WTC11 (cell line): ENCODE results near the gene DCTN1. TPM values are rescaled to one million over a fixed set of nuclear protein-coding genes. Genes with fewer than 3 reads are reported as not detected.

Experiments used
- ATAC-seq: fragments of 200-7000 bp; cut with Tn5 transposase; 2 replicates; pipeline ENCODE4 v1.10.0; 2021; ENCODE audit warnings: mild to moderate bottlenecking, moderate library complexity
- CTCF ChIA-PET: fragments of 300-600 bp; sonication (Branson Sonifier 250); formaldehyde crosslinking; loops from one replicate; lab custom pipeline; 2021; ENCODE audit warnings: antibody characterized with exemption; lab: Charles Lee
- POLR2A ChIA-PET: fragments of 350-600 bp; sonication (Branson Sonifier 250); formaldehyde crosslinking; loops from one replicate; lab custom pipeline; 2021; ENCODE audit warnings: antibody characterized with exemption; lab: Charles Lee
- DNase-seq: peaks from one replicate; pipeline ENCODE4 v3.0.0; 2021; ENCODE audit warnings: low spot score
- H3K27ac Mint-ChIP-seq: 2 replicates; pipeline ENCODE4 v1.8.0; 2021; ENCODE audit warnings: mixed read lengths
- H3K27me3 Mint-ChIP-seq: 2 replicates; pipeline ENCODE4 v1.8.0; 2021; ENCODE audit warnings: low read depth, mild to moderate bottlenecking, moderate library complexity, mixed read lengths
- H3K36me3 Mint-ChIP-seq: 2 replicates; pipeline ENCODE4 v1.8.0; 2021; ENCODE audit warnings: mixed read lengths
- H3K4me1 Mint-ChIP-seq: 2 replicates; pipeline ENCODE4 v1.8.0; 2022; ENCODE audit warnings: mixed read lengths
- H3K4me3 Mint-ChIP-seq: 2 replicates; pipeline ENCODE4 v1.8.0; 2021; ENCODE audit warnings: mild to moderate bottlenecking, moderate library complexity, mixed read lengths
- H3K9me3 Mint-ChIP-seq: 2 replicates; pipeline ENCODE4 v1.8.0; 2021; ENCODE audit warnings: mixed read lengths
- FOXP1 ChIP-seq: sonication (generic); formaldehyde crosslinking; IDR thresholded peaks from 2 replicates; pipeline ENCODE4 v1.8.0; 2022; ENCODE audit warnings: missing genetic modification reagents, mild to moderate bottlenecking, moderate library complexity, borderline replicate concordance
- HMGXB4 ChIP-seq: sonication (generic); formaldehyde crosslinking; IDR thresholded peaks from 2 replicates; pipeline ENCODE4 v1.8.1; 2023; ENCODE audit warnings: mild to moderate bottlenecking, moderate library complexity, missing genetic modification reagents
- KAT7 ChIP-seq: sonication (generic); formaldehyde crosslinking; IDR thresholded peaks from 2 replicates; pipeline ENCODE4 v1.8.1; 2023; ENCODE audit warnings: missing genetic modification reagents, mild to moderate bottlenecking, borderline replicate concordance
- PRDM15 ChIP-seq: sonication (generic); formaldehyde crosslinking; IDR thresholded peaks from 2 replicates; pipeline ENCODE4 v1.8.0; 2022; ENCODE audit warnings: missing genetic modification reagents
- RELA ChIP-seq: sonication (generic); formaldehyde crosslinking; IDR thresholded peaks from 2 replicates; pipeline ENCODE4 v1.8.1; 2022; ENCODE audit warnings: missing genetic modification reagents, mild to moderate bottlenecking, borderline replicate concordance
- SMAD3 ChIP-seq: sonication (generic); formaldehyde crosslinking; IDR thresholded peaks from 2 replicates; pipeline ENCODE4 v1.8.0; 2022; ENCODE audit warnings: missing genetic modification reagents, mild to moderate bottlenecking, borderline replicate concordance
- TEAD4 ChIP-seq: sonication (generic); formaldehyde crosslinking; IDR thresholded peaks from 2 replicates; pipeline ENCODE4 v1.8.0; 2022; ENCODE audit warnings: mild to moderate bottlenecking, missing genetic modification reagents
- USF1 ChIP-seq: sonication (generic); formaldehyde crosslinking; IDR thresholded peaks from 2 replicates; pipeline ENCODE4 v1.8.0; 2022; ENCODE audit warnings: mild to moderate bottlenecking, missing genetic modification reagents
- ZNF232 ChIP-seq: sonication (generic); formaldehyde crosslinking; IDR thresholded peaks from 2 replicates; pipeline ENCODE4 v1.8.0; 2022; ENCODE audit warnings: mild to moderate bottlenecking, missing genetic modification reagents
- ZNF317 ChIP-seq: sonication (generic); formaldehyde crosslinking; IDR thresholded peaks from 2 replicates; pipeline ENCODE4 v1.8.1; 2023; ENCODE audit warnings: low read depth, mild to moderate bottlenecking, moderate library complexity, missing genetic modification reagents, borderline replicate concordance
- ZNF532 ChIP-seq: fragments of 250-450 bp; sonication (Bioruptor Pico); IDR thresholded peaks from 2 replicates; pipeline ENCODE4 v1.9.0; 2021; ENCODE audit warnings: mild to moderate bottlenecking, borderline replicate concordance
- total RNA-seq: library from RNA; stranded (reverse); gene quantifications from 3 replicates; pipeline ENCODE4 v1.2.3, GENCODE V29; 2021

The DCTN1 gene
- total RNA-seq, 1 experiment from 2014 or later, result 179 TPM

GRCh38 chr2:74416778-74417177 lies 36.7 kb upstream of the DCTN1 start:
- TF ChIP-seq HMGXB4 (CRISPR knock-in tag) (no peak), TEAD4 (no peak), SMAD3 (CRISPR knock-in tag) (no peak)
- no peak for DNase-seq
- Mint-ChIP-seq H3K4me1 (peaks cover 17% of the 10 kb centered on the region), H3K9me3 (no peaks in the 10 kb centered on the region), H3K36me3 (no peaks in the 10 kb centered on the region), H3K27me3 (peaks cover 74% of the 10 kb centered on the region), H3K27ac (no peak overlapping the region), H3K4me3 (no peak overlapping the region)
- ChIA-PET CTCF (interaction anchor here (2.4 kb wide), 1 partner anchor 25 kb away, joined by 14 read pairs; no protein-coding TSS in a partner anchor), POLR2A (no interaction called here)
- ATAC-seq, result no peak

- Mint-ChIP-seq H3K4me1 (peaks cover 13% of the 10 kb centered on the region), H3K27me3 (peaks cover 76% of the 10 kb centered on the region)
- no peak for TF ChIP-seq ZNF232 (CRISPR knock-in tag)
- no peak for TF ChIP-seq USF1 (CRISPR knock-in tag)
- 0 out of 2 replicates have a peak, but pooled peaks have one; percentile 40 for TF ChIP-seq FOXP1 (CRISPR knock-in tag)
- 0 out of 2 replicates have a peak, but pooled peaks have one; percentile 25 for TF ChIP-seq RELA
- TF ChIP-seq, all 79 proteins: peak for 2
- DNase-seq, result peak; percentile 62
- peak; percentile 15 for ATAC-seq
- Mint-ChIP-seq H3K36me3 (no peaks in the 10 kb centered on the region), H3K27ac (no peak overlapping the region), H3K9me3 (no peaks in the 10 kb centered on the region), H3K4me3 (peak overlapping the region; percentile 63)
- CTCF ChIA-PET, result interaction anchor here (0.7 to 2.5 kb wide), 6 partner anchors 24 to 81 kb away, joined by 3 to 14 read pairs (median 5); partner anchors contain the start of gene WBP1
- POLR2A ChIA-PET, result interaction anchor here (1.1 to 1.3 kb wide), 2 partner anchors 25 to 42 kb away, joined by 3 to 10 read pairs; no protein-coding TSS in a partner anchor
Observed at GRCh38 chr2:74415762-74416395, 35.8 kb upstream of the DCTN1 start.

- peak; percentile 62 for DNase-seq
- peak overlapping the region; percentile 63 for H3K4me3 Mint-ChIP-seq
- CTCF ChIA-PET, result interaction anchor here (0.7 to 2.5 kb wide), 8 partner anchors 9 to 80 kb away, joined by 3 to 14 read pairs (median 4); partner anchors contain the start of gene WBP1
- peaks cover 70% of the 10 kb centered on the region for H3K27me3 Mint-ChIP-seq
- no peak for TF ChIP-seq KAT7 (CRISPR knock-in tag)
- peak; percentile 34; the same call in 1 of the 2 replicates for TF ChIP-seq ZNF317 (CRISPR knock-in tag)
- TF ChIP-seq, all 79 proteins: peak for 1
- no peaks in the 10 kb centered on the region for H3K9me3 Mint-ChIP-seq
- no peaks in the 10 kb centered on the region for H3K36me3 Mint-ChIP-seq
- peaks cover 13% of the 10 kb centered on the region for H3K4me1 Mint-ChIP-seq
- peak; percentile 64 for ATAC-seq
- no peak overlapping the region; the same call in 1 of the 2 replicates for H3K27ac Mint-ChIP-seq
- POLR2A ChIA-PET, result interaction anchor here (1.1 to 1.3 kb wide), 3 partner anchors 23 to 41 kb away, joined by 3 to 10 read pairs (median 3); no protein-coding TSS in a partner anchor
Observed at GRCh38 chr2:74414881-74415761, 35.0 kb upstream of the DCTN1 start.

GRCh38 chr2:74414441-74414840 lies 34.3 kb upstream of the DCTN1 start:
- POLR2A ChIA-PET, result interaction anchor here (0.5 to 1.3 kb wide), 3 partner anchors 22 to 172 kb away, joined by 3 to 10 read pairs (median 3); no protein-coding TSS in a partner anchor
- peak; percentile 44 for ATAC-seq
- CTCF ChIA-PET, result interaction anchor here (0.7 to 2.5 kb wide), 5 partner anchors 10 to 80 kb away, joined by 3 to 14 read pairs (median 4); partner anchors contain the start of gene WBP1

More at GRCh38 chr2:74414441-74414840, 34.3 kb upstream of the DCTN1 start:
- no peaks in the 10 kb centered on the region for H3K36me3 Mint-ChIP-seq
- TF ChIP-seq ZNF532 (CRISPR knock-in tag) (no peak), HMGXB4 (CRISPR knock-in tag) (no peak), PRDM15 (CRISPR knock-in tag) (peak; percentile 25; the same call in 1 of the 2 replicates)
- no peak overlapping the region for H3K27ac Mint-ChIP-seq
- peaks cover 13% of the 10 kb centered on the region for H3K4me1 Mint-ChIP-seq
- peak; percentile 33 for DNase-seq
- peaks cover 66% of the 10 kb centered on the region for H3K27me3 Mint-ChIP-seq
- H3K9me3 Mint-ChIP-seq, result no peaks in the 10 kb centered on the region
- H3K4me3 Mint-ChIP-seq, result peak overlapping the region; percentile 63
